ENCODE data around the gene CD44.
"Not testable (repeated sequence)": the region's sequence is repeated elsewhere in the genome, so short reads cannot be mapped to it uniquely, and the experiment has no call there.

Gene CD44

DNA sequence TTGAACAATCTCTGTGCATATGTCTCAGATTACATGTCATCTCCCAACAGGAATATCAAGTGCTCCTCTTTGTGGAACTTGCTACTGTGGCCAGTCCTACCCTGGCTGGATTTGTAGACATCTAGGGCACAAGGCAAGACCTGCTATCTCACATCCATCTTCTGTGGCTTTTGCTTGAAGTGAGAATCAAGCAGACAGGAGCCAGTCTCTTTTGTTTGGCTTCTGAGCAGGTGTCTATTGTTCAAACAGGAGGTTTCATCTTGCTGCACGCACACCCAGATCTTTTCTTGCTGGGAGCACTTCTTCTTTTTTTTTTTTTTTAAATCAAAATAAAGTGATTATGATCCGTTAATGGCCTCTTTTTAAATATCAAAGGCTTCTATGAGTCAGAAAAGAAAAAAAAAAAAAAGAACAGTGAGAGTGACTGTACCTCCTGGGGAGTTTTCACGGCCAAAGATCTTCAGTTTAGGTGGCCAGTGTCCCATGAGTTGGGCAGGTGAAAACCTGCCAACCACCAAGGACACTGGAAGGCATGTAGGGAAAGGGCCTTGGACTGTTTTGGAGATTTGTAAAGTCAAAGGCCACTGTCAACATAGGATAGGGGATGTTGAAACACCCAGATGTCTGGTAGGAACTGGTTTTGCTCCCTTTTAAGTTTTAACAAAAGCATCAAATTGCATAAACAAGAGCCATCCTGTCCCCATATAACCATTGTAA, 78.1 kb downstream of the CD44 start:
- peak; percentile 74 for DNase-seq

DNA sequence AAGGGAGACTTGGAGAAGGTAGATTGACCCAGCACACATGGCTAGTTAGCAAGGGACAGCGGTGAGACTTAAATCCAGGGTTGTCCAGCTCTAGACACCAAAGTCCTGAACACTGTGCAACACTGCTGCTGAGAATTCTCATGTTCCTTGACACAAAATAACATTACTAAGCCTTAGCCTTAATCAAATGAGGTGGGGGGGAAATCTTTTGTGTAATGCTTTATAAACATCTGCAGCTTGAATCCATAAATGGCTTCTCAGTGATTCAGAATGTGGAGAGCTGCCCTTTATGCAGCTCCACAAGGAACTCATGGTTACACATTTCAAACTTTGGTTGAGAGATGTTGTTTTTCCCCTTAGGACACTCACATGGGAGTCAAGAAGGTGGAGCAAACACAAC, 80.0 kb downstream of the CD44 start:
- no peak for DNase-seq

DNA sequence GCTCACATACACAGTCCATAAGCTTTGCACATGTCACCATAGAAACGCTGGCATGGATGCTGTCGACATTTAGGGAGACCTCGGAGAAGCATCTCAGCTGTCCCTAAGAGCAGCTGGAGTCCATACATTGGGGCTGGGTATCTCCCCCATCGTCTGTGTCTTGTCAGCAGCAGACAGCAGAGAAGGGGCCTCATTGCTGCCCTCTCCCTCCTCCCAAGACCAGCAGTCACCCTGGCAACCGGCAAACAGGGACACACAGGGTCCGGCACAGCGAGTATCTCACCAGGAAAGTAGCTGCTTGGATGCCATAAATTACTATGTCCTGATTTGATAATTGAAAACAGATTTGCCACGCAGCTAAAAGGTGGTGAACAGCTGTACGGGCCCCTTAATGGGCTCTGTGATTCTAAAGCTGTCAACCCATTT, 84.4 kb downstream of the CD44 start:
- no peak for DNase-seq

DNA sequence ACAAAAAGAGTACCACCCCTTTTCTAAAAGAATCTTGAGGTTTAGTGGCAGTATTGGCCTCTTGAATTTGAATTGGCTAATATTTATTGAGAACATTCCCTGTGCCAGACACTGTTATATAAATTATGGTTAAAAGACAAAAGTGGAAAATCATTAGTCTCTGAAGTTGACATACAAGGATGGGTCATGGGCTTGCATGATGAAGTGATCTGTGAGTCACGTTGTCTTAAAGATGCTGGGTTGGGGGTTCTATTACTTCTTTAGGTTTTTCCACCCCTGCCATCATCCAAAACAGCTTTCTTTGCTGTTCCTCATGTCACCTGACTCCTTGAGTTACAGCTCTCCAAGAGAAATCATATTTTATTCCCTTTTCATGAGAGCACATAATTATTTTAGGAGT, 85.0 kb downstream of the CD44 start:
- no peak for DNase-seq

DNA sequence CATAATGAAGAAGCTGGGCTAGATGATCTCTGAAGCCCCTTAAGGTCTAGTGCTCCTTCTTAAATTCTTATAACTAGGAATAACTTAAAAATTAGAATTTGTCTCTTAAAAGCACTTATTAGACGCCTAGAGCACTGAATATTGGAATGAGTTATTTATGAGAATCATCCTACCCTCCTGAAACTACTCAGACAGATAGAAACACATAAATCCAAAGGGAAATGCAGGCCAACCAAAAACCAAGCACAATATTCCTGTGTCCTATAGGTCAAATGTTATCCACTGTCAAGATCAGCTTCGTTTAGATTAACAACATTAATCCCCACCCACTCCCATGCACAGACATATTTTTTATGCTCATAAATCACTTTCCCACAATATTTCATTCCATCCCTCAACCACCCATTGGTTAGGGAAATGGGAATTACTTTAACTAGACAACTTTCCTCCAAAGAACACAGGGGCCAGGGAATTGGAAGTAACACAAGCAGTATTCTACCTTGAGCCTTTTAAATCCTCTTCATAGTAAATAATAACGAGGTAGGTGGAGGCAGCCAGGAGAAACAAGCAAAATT, 87.1 kb downstream of the CD44 start:
- no peak for DNase-seq

DNA sequence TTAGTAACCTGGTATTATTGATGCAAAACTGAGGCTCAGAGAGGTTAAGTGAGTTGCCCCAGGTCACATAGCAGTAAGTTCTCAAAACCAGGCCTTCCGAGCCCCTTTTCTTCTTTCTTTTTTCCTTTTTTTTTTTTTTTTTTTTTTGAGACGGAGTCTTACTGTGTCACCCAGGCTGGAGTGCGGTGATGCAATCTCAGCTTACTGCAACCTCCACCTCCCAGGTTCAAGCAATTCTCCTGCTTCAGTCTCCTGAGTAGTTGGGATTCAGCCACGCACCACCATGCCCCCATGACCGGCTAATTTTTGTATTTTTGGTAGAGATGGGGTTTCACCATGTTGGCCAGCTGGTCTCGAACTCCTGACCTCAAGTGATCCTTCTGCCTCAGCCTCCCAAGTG, 87.8 kb downstream of the CD44 start:
- not testable (repeated sequence) for DNase-seq

DNA sequence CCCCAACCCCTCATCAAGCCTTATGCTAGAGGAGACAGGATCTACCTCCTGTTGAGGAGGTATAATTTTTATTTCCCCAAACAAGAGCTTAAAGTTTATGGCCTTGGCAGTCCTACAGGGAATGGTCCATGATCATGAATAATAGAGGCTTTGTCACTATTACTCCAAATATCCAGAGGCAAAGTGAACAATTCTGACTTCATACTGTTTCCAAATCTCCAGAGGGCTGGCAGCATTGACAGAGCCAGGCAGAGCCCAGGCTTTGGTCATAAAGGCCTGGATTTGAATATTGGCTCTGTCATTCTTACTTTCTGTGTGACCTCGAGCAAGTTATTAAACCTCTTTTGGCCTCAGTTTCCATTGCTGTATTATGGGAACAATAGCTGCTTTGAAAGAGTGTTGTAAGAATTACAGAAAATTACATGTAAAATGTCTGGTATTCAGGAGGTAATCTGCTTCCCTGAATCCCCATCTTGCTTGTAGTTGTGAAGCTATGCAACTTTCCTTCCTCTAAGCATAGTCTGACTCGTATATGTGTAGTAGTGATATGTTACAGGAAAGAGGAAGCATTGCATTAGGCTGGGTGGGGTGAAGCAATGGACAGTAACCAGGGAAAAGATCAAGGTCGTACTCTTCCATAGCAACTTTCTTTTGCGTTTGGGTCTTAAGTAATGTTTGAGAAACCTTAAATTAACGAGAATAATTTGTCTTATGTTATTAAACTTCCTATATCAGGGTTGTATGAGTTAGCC, 88.8 kb downstream of the CD44 start:
- DNase-seq, result no peak

DNA sequence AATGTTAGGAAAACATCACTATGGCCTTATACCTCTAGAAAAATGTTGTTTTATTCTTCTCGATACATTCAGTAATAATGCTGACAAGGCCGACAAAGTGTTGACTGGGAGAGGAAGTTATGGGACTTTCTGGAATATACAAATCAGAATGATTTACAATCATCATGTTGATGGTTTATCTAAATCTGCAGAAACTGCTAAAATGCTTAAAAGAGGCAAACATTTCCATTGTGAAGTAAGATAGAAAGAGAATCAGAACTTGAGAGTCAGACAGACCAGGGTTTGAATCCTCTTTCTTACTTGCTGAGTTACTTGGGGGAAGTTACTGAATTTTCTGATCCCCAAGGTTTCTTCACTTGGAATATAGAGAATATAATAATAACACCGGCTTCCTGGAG, 89.4 kb downstream of the CD44 start:
- no peak for DNase-seq

DNA sequence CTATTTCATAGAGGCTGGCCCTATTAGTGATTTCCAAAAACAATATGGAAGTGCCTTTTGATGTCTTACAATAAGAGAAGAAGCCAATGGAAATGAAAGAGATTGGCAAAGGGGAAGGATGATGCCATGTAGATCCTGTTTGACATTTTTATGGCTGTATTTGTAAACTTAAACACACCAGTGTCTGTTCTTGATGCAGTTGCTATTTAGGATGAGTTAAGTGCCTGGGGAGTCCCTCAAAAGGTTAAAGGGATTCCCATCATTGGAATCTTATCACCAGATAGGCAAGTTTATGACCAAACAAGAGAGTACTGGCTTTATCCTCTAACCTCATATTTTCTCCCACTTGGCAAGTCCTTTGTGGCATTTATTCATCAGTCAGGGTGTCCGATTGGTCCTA, 91.4 kb downstream of the CD44 start:
- DNase-seq, result no peak

DNA sequence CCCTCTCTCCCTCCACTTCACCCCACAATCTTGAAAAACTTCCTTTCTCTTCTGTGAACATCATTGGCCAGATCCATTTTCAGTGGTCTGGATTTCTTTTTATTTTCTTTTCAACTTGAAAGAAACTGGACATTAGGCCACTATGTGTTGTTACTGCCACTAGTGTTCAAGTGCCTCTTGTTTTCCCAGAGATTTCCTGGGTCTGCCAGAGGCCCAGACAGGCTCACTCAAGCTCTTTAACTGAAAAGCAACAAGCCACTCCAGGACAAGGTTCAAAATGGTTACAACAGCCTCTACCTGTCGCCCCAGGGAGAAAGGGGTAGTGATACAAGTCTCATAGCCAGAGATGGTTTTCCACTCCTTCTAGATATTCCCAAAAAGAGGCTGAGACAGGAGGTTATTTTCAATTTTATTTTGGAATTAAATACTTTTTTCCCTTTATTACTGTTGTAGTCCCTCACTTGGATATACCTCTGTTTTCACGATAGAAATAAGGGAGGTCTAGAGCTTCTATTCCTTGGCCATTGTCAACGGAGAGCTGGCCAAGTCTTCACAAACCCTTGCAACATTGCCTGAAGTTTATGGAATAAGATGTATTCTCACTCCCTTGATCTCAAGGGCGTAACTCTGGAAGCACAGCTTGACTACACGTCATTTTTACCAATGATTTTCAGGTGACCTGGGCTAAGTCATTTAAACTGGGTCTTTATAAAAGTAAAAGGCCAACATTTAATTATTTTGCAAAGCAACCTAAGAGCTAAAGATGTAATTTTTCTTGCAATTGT, 92.3 kb downstream of the CD44 start:
- DNase-seq, result no peak

DNA sequence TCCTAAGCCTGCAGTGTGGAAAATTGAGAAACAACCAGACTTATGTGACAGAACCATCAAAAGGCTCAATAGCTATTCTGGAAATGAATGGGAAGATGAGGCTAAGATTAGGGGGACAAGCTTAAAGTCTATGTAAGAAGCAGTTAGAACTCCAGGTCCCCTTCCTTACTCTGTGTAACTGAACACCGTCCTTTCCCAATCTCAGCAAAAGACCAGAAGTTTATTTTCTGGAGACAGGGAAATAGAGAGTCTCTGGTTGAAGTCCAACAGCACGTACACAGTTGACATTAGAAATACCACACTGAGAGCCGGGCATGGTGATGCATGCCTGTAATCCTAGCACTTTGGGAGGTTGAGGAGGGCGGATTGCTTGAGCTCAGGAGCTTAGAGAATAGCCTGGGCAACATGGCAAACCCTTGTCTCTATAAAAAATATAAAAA, 93.9 kb downstream of the CD44 start:
- no peak for DNase-seq

DNA sequence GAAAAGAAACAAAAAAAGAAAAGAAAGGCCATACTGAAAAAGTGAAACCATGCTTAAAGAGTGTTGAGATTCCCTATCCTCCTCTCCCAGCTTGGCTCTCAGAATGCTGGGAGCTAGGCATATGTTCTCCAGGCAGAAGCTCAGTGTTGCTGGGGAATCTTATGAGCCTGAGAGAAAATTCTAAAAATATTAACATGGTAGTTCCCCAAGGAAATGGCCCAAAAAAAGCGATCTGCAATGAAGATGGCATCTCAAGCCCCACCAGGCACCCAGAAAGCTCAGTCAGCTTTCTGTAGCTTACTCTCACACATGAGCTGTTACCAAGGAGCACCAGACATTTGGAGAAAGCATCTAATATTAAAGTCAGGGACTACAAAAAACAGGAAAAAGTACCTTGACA, 94.5 kb downstream of the CD44 start:
- DNase-seq, result no peak

DNA sequence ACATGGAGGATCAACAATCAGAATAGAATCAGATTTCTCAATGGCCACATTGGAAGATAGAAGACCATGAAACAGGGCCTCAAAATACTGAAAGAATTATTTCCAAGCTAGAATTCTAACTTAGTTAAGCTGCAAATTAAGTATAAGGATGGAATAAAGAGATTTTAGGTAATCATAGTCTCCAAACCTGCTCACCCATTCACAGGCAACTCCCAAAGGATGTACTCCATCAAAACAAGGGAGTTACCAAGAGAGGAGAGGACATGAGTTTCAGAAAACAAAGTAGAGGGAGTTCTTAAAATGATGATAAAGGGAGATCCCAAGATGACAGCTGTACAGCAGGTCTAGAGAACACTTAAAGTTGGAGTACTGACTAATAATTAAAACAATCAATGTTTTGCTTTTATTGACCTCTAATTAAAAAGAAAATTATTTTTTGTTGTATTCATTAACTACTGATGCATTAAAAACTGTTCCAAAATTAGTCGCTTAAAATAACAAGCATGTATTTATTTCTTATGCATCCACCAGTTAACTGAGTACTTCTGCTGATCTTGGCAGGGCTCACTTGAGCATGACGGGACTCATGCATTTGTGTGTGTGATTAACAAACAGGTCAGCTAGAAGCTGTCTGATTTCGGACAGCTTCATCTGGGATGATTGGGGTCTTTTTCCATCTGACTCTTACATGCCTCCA, 95.6 kb downstream of the CD44 start:
- no peak for DNase-seq

DNA sequence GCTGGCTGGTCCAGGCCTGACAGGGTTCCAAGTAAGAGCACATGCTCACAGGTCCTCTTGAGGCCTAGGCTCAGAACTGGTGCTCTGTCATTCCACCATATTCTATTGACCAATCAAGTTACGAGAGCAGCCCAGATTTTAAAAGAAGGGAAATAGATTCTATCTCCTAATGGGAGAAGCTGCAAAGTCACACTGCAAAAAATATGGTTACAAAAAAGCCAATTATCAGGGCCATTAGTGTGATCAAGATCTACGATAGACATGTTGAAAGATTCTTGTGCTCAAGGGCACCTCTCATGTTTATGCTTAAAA, 96.1 kb downstream of the CD44 start:
- no peak for DNase-seq

DNA sequence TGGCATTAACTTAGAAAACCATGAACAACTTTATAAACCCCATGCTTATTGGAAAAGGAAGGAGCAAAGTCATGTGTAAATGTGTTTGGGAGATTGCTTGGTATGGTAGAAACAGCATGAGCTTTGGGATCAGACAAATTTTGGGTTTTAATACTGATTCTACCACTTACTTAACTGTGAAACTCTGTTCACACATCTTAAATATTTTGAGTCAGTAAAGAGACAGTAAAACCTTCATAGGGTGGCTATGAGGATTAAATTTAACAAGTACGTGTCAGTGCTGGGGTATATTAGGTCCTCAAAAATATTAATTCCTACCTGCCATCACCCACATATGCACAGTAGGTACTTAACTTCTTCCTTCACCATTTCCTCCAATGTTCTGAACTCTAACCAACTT, 96.5 kb downstream of the CD44 start:
- no peak for DNase-seq

DNA sequence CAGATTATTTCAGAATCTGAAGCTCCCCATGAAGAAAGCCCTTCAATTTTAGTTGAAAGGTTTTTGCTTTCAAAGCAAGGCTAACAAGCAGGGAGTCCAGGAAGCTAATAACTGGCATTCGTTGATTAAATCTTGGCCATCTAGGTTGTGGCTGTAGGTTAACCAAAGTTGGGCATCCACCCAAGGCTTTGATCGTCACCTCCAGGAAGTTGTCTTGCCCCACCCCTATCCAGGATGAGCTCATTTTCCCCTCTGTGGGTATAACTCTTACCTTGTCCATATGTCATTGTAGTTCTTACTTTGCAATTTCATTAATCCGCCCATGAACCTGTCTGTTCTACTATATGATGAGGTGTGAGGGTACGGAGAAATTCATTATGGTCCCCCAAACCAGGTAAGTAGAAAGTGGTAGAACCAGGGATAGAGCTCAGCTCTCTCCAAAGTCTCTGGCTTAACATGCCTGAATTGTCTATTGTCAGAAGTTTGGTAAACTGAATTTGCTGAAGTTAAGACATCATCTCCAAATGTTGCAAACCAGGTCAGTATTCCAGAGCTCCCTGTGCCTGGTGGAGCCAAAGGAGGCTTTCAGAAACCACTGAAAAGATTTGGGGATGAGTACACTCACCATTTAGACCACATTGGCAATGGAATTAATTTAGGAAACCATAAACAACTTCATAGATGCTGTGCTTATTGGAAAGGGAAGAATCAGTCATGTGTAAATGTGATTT, 97.1 kb downstream of the CD44 start:
- DNase-seq, result peak; percentile 23

DNA sequence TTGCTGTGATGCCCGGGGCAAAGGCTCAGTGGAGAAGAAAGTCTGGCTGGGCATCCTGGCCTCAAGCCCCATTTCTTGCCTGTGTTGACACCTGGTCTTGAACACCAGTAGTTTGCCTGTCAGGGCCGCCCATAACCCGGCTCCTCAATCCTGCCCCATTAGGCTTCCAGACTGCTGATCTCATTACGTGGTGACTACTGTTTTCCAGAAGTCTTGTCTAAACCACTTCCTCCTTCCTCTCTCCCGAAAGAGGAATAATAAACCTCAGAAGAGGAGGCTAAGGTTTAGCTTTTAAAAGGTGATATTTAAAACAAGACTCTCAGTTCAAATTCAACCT, 97.7 kb downstream of the CD44 start:
- DNase-seq, result no peak

DNA sequence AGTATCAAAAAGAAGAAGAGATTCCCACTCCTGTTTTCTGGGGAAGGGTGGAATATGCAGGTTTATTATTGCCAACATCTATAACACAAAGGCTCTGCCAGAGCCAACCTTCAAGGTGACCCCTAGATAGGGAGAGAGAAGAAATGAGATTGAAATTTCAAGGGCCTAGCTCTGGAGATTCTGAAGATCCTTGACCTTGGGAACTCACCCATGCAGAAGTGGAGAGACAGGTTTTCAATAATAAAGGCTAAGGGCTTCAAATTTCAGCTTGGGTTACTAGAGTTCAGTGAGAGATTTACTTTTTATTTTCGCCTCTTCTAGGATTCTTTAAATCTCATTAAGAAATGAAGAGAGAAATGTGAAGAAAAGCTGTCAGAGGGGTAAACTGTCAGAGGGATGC, 98.4 kb downstream of the CD44 start:
- peak; percentile 8 for DNase-seq

DNA sequence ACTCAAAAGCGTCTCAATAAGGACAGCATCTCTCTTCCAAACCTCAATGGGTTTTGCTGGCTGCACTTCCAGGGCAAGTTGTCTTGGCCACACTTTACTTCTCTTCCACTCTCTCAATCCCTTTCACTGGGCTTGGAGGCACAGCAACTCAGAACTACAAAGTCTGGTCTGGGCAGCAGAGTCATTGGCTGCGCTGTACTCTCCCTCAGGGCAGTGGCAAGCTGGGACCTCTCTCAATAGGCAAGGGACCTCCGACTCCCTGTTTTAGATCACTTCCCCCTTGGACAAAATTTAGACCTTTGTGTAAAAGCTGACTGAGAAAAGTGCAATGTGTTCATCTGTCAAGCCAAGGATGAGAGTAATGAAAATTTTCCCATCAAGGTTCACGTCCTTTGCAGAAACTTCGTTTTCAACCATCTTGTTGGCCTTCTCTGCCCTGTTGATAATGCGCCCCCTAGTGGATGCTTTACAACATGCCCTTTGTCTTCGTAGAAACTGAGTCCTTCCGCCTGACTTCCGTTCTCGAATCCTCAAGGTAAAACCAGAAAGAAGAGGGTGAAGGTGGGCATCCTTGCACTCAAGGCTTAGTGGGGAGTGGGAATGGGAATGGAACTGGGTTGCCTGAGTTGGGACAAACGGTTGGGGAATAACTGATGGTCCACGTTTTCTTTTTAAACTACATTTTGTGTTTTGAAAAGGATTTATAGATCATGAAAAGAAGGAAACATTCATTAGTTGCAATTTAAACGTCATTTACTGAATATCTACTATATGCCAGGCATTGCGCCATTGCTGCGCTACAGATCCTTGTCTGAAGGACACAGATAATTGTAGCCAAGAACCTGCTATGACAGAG, 99.1 kb downstream of the CD44 start:
- peak; percentile 87 for DNase-seq

DNA sequence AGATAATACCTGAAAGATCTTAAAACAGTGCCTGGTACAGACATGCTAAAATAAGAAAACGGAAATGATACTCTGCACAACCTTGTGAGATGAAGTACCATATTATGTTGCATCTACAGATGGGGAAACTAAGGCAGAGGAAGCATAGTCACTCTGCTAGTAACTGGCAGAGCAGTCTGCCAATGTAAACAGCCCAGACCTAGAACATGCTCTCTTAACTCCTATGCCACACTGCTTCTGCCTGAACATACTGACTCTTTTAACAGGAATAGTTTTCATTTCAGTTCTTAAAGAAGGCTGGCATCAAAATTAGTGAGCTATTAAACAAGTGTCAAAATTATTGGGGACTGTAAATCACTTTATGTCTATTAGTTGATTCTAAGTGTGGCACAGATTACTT, 99.9 kb downstream of the CD44 start:
- no peak for DNase-seq

DNA sequence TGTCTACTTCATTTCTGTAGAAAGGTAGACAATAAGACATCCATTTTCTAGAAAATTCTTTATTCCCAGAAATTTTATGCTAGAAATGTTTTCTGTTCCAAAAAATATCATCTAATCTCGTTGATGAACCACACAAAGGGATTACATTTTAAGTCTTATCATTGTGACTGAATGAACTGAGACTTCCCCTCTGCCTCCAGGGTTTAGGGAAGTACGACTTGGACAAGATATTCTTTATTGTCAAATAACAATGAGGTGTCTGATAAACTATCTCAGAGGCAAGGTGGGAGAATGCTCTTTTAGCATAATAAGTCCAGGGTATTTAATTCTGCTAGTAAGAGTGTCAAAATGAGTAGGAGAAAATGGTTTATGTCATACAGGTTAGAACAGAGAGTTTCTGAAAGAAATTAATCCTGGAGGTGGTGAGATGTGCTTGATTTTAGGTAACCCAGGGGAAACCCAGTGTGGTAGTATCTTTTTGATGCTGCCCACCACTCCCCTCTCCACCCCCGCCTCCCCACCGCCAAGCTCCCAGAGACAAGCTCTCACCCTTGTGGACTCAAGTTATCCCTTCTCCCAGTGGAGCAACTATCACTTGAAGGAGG, 100.6 kb downstream of the CD44 start:
- DNase-seq, result no peak

Data from DMS53 (cell line).